ENCODE data around the gene ANKZF1. TPM values are rescaled to one million over a fixed set of nuclear protein-coding genes. Genes with fewer than 3 reads are reported as not detected.

ANKZF1 gene
- total and polyA plus RNA-seq, 4 experiments from 2014 or later: 22.1 to 260 (median 147) TPM

DNA sequence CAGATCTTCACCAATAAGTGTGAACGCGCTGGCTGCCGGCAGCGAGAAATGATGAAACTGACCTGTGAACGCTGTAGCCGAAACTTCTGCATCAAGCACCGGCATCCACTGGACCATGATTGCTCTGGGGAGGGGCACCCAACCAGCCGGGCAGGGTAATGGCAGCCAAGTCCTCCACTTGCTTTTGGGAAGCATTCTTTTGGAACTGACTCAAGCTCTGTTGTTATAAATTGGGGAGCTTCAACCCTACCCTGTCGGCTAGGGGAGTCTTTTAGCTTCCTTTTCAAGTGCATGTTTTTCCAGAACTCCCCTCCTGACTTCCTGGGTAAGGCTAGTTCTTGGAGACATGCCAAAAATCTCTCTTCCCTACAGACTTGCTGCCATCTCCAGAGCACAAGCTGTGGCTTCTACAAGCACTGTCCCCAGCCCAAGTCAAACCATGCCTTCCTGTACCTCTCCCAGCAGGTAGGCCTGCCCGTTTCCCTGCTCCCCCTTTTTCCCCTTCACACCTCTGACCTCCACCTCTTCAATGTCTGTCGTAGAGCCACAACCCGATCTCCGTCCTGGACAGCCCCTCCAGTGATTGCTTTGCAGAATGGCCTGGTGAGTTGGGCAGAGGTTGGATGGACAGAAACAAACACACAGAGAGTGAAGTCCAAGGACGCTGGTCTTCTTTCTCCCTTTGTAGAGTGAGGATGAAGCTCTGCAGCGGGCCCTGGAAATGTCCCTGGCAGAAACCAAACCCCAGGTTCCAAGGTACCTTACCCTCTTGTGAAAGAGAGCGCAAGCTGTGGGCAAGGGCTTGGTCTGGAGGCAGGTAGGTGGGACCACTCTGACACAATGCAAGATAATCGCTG lies 21.5 kb upstream of the ANKZF1 start:
- POLR2A ChIA-PET (ENCODE audit: partially characterized antibody): interaction anchor here (1.0 to 15.3 kb wide), 14 partner anchors 11 to 991 kb away, joined by 3 to 424 read pairs (median 12); partner anchors contain the start of genes ABCB6, ANKZF1, ARPC2 and ATG9A
- Mint-ChIP-seq H3K36me3 (peaks cover 11 to 25% of the 10 kb centered on the region in 2 donors), H3K27me3 (no peaks in the 10 kb centered on the region), H3K9me3 (peaks cover 0 to 2% (median 0%) of the 10 kb centered on the region in 8 donors), H3K27ac (peak overlapping the region; percentile 77 to 98 (median 93)), H3K4me3 (peak overlapping the region; percentile 66 to 95 (median 87)), H3K4me1 (peaks cover 22 to 54% (median 37%) of the 10 kb centered on the region in 4 donors)
- CTCF ChIA-PET (ENCODE audit: partially characterized antibody): interaction anchor here (1.7 to 14.5 kb wide), 5 partner anchors 35 to 91 kb away, joined by 4 to 253 read pairs (median 33); partner anchors contain the start of genes CNPPD1, DNAJB2, NHEJ1 and RETREG2
- Histone ChIP-seq H3K9me3 (ENCODE audit: control insufficient read depth in 1 of 2, low read length in 2 of 2) (no peaks in the 10 kb centered on the region), H3K27me3 (ENCODE audit: insufficient read depth, low read length) (no peaks in the 10 kb centered on the region), H3K27ac (ENCODE audit: low read depth, low read length) (peak overlapping the region; percentile 87), H3K4me3 (ENCODE audit: low read length in 2 of 2) (no peak overlapping the region), H3K36me3 (ENCODE audit: insufficient read depth, low read length) (peaks cover 24% of the 10 kb centered on the region), H3K4me1 (ENCODE audit: insufficient read depth, low read length) (peaks cover 39% of the 10 kb centered on the region)
- no peak for DNase-seq
- intact Hi-C loops (cut with micrococcal nuclease): loop anchor here (2.0 kb wide), 2 partner anchors 71 to 181 kb away; partner anchors contain the start of gene DNAJB2

DNA sequence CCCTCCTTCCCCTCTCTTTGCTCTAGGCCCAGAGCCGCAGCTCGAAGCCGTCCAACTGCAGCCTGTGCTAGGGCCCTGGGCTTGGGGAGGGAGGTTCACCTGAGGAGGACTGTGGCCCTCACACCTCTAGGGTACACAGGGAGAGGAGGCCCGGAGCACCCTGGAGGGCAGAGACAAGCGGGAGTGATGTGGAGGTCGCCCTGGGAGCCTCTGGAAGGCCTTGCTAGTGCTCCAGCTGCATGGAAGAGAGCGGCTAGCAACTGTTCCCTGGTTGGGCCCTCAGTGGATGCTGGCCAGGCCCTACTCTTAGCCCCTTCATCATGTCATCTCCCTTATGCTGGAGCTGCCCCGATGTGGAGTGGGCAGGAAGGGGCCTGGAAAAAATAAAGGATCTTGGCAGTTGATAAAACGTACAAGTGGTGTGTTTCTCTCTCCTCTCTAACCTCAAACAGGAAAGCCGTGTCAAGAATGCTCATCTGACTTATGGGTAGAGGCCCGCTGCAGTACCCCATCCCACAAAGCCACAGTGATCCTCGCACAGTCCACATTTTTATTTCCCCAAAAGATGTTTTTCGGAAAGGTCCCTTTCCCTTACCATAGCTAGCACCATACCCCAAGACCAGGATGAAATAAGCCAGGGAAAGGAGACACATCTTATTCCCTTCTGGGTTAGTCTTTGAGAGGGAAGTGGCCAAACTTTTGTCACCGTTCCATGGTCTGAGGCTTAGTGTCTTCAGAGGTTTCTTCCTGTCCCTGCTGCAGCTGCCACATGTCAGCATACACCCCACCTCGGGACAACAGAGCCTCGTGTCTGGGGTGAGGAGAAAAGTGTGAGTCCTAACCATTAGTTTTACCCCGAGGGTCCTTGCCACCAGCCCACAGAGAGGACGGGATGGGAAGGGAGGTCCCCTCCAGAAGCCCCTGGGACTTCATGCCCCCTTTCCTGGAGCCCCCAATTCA lies 20.1 kb upstream of the ANKZF1 start:
- no peaks in the 10 kb centered on the region for H3K27me3 Mint-ChIP-seq
- DNase-seq: no peak
- peaks cover 0 to 2% (median 0%) of the 10 kb centered on the region in 8 donors for H3K9me3 Mint-ChIP-seq
- no peak overlapping the region for H3K4me3 ChIP-seq (ENCODE audit: low read length in 2 of 2)
- ChIA-PET POLR2A (ENCODE audit: partially characterized antibody) (interaction anchor here (1.0 to 15.3 kb wide), 9 partner anchors 9 to 70 kb away, joined by 3 to 424 read pairs (median 18); partner anchors contain the start of genes ABCB6, CNPPD1, DNAJB2 and GLB1L), CTCF (ENCODE audit: partially characterized antibody) (interaction anchor here (1.7 to 14.5 kb wide), 5 partner anchors 36 to 89 kb away, joined by 4 to 253 read pairs (median 33); partner anchors contain the start of genes CNPPD1, DNAJB2, NHEJ1 and RETREG2)
- no peaks in the 10 kb centered on the region for H3K27me3 ChIP-seq (ENCODE audit: insufficient read depth, low read length)
- no peak overlapping the region for H3K27ac ChIP-seq (ENCODE audit: low read depth, low read length)
- H3K4me3 Mint-ChIP-seq: peak overlapping the region in 2 of 8 donors; percentile 35 to 49
- peaks cover 39% of the 10 kb centered on the region for H3K4me1 ChIP-seq (ENCODE audit: insufficient read depth, low read length)
- H3K9me3 ChIP-seq (ENCODE audit: control insufficient read depth in 1 of 2, low read length in 2 of 2): no peaks in the 10 kb centered on the region
- H3K4me1 Mint-ChIP-seq: peaks cover 22 to 54% (median 37%) of the 10 kb centered on the region in 4 donors
- intact Hi-C loops (cut with micrococcal nuclease): loop anchor here (10.0 kb wide), 1 partner anchor 155 kb away; no protein-coding TSS in a partner anchor
- H3K36me3 Mint-ChIP-seq: peaks cover 11 to 25% of the 10 kb centered on the region in 2 donors
- H3K27ac Mint-ChIP-seq: peak overlapping the region; percentile 81 to 93 (median 83)
- H3K36me3 ChIP-seq (ENCODE audit: insufficient read depth, low read length): peaks cover 24% of the 10 kb centered on the region

DNA sequence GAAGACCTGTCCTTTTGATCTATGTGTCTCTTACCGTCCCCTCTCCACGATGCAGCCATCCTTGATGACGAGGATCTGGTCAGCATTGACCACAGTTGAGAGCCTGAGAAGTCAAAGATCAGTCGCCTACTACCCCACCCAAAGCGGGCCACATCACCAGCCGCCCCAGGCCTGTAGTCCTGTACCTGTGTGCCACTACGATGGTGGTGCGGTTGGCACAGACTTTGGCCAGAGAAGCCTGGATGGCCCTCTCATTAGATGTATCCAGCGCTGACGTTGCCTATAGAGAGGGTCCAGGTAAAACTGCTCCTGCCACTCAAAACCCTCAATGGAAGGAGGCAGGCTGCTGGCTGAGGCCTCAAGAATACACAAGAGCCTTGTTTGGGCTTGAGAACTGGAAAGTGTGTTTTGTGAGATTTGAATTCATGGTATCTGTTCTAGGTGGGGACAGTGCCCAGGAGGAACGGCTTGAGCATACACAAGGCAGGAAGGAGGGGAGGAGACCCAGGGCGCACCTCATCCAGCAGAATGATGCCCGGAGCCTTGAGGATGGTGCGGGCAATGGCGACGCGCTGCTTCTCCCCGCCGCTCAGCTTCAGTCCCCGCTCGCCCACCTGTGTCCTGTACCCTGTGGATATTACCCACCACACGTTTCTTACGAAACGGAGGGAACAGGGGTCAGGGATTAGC lies 19.3 kb upstream of the ANKZF1 start:
- no peak for DNase-seq
- H3K27ac Mint-ChIP-seq: peak overlapping the region; percentile 68 to 93 (median 83)
- no peak overlapping the region for H3K4me3 ChIP-seq (ENCODE audit: low read length in 2 of 2)
- no peaks in the 10 kb centered on the region for H3K27me3 ChIP-seq (ENCODE audit: insufficient read depth, low read length)
- H3K4me3 Mint-ChIP-seq: peak overlapping the region in 2 of 8 donors; percentile 29 to 39
- ChIA-PET CTCF (ENCODE audit: partially characterized antibody) (interaction anchor here (1.6 to 14.5 kb wide), 6 partner anchors 10 to 90 kb away, joined by 3 to 253 read pairs (median 22); partner anchors contain the start of genes CNPPD1, DNAJB2, NHEJ1 and RETREG2), POLR2A (ENCODE audit: partially characterized antibody) (interaction anchor here (1.1 to 15.3 kb wide), 7 partner anchors 8 to 50 kb away, joined by 4 to 424 read pairs (median 26); partner anchors contain the start of genes ABCB6, CNPPD1, NHEJ1 and RETREG2)
- H3K36me3 Mint-ChIP-seq: peaks cover 11 to 25% of the 10 kb centered on the region in 2 donors
- H3K27me3 Mint-ChIP-seq: no peaks in the 10 kb centered on the region
- intact Hi-C loops (cut with micrococcal nuclease): loop anchor here (10.0 kb wide), 1 partner anchor 156 kb away; no protein-coding TSS in a partner anchor
- H3K27ac ChIP-seq (ENCODE audit: low read depth, low read length): no peak overlapping the region
- peaks cover 22 to 54% (median 37%) of the 10 kb centered on the region in 4 donors for H3K4me1 Mint-ChIP-seq
- H3K9me3 Mint-ChIP-seq: peaks cover 0 to 2% (median 0%) of the 10 kb centered on the region in 8 donors
- peaks cover 39% of the 10 kb centered on the region for H3K4me1 ChIP-seq (ENCODE audit: insufficient read depth, low read length)
- peaks cover 24% of the 10 kb centered on the region for H3K36me3 ChIP-seq (ENCODE audit: insufficient read depth, low read length)
- H3K9me3 ChIP-seq (ENCODE audit: control insufficient read depth in 1 of 2, low read length in 2 of 2): no peaks in the 10 kb centered on the region

DNA sequence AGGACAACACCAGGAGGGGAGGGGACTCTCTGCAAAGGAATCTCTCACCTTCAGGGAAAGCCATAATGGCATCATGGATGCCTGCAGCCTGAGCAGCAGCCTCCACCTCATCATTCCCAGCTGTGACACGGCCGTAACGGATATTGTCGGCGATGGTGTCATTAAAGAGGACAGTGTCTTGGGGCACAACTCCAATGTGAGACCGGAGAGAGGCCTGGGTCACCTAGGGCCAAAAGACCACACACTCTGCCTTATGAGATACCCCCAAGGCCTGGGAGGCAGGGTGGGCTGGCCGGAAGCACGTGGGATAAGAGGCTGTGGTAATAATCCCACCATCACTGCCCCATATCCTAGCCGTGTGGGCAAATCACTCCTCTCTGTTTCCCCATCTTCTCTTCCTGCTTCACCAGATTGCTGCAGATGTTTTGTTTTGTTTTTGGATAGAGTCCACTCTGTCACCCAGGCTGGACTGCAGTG lies 18.7 kb upstream of the ANKZF1 start:
- peak overlapping the region; percentile 93 to 96 (median 96) for H3K27ac Mint-ChIP-seq
- DNase-seq: no peak

DNA sequence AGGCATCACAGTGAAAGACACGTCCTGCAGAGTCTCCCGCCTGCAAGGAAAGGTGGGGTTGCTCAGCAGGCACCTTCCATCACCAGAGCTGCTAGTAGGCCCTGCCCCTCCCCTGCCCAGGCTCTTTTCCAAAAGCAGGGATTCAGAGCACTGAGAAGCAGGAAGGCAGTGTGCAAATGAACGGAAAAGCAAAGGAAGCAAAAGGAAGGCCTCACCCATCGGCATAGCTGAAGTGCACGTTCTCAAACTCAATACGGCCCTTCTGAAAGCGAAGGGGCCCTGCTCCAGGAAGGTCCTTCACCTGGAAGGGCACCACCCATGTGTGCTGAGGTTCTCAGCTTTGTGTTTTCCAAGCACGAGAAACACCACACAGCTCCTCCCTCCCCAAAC lies 16.6 kb upstream of the ANKZF1 start:
- DNase-seq: no peak
- Mint-ChIP-seq H3K27ac (peak overlapping the region in 1 of 7 donors; percentile 54), H3K4me1 (peaks cover 21 to 47% (median 33%) of the 10 kb centered on the region in 4 donors), H3K4me3 (no peak overlapping the region), H3K36me3 (peaks cover 11 to 24% of the 10 kb centered on the region in 2 donors), H3K9me3 (peaks cover 0 to 2% (median 0%) of the 10 kb centered on the region in 8 donors), H3K27me3 (no peaks in the 10 kb centered on the region)
- CTCF ChIA-PET (ENCODE audit: partially characterized antibody): interaction anchor here (0.8 to 14.5 kb wide), 8 partner anchors 11 to 86 kb away, joined by 3 to 253 read pairs (median 8); partner anchors contain the start of genes CNPPD1, DNAJB2, NHEJ1 and RETREG2
- no peaks in the 10 kb centered on the region for H3K9me3 ChIP-seq (ENCODE audit: control insufficient read depth in 1 of 2, low read length in 2 of 2)
- no peak overlapping the region for H3K27ac ChIP-seq (ENCODE audit: low read depth, low read length)
- intact Hi-C loops (cut with micrococcal nuclease): loop anchor here (10.0 kb wide), 1 partner anchor 158 kb away; no protein-coding TSS in a partner anchor
- POLR2A ChIA-PET (ENCODE audit: partially characterized antibody): interaction anchor here (0.7 to 15.3 kb wide), 4 partner anchors 14 to 40 kb away, joined by 3 to 424 read pairs (median 16); partner anchors contain the start of genes ANKZF1, ATG9A, CNPPD1 and RETREG2
- H3K27me3 ChIP-seq (ENCODE audit: insufficient read depth, low read length): no peaks in the 10 kb centered on the region
- no peak overlapping the region for H3K4me3 ChIP-seq (ENCODE audit: low read length in 2 of 2)
- peaks cover 18% of the 10 kb centered on the region for H3K36me3 ChIP-seq (ENCODE audit: insufficient read depth, low read length)
- peaks cover 30% of the 10 kb centered on the region for H3K4me1 ChIP-seq (ENCODE audit: insufficient read depth, low read length)

More for the DNA sequence above, 18.7 kb upstream of the ANKZF1 start:
- no peaks in the 10 kb centered on the region for H3K27me3 Mint-ChIP-seq
- intact Hi-C loops (cut with micrococcal nuclease): loop anchor here (1.0 to 10.0 kb wide), 6 partner anchors 34 to 156 kb away; partner anchors contain the start of genes DNAJB2 and NHEJ1
- Histone ChIP-seq H3K27ac (ENCODE audit: low read depth, low read length) (peak overlapping the region; percentile 46), H3K36me3 (ENCODE audit: insufficient read depth, low read length) (peaks cover 24% of the 10 kb centered on the region), H3K27me3 (ENCODE audit: insufficient read depth, low read length) (no peaks in the 10 kb centered on the region), H3K4me1 (ENCODE audit: insufficient read depth, low read length) (peaks cover 37% of the 10 kb centered on the region), H3K4me3 (ENCODE audit: low read length in 2 of 2) (no peak overlapping the region), H3K9me3 (ENCODE audit: control insufficient read depth in 1 of 2, low read length in 2 of 2) (no peaks in the 10 kb centered on the region)
- ChIA-PET CTCF (ENCODE audit: partially characterized antibody) (interaction anchor here (0.7 to 14.5 kb wide), 29 partner anchors 10 to 176 kb away, joined by 3 to 253 read pairs (median 4); partner anchors contain the start of genes ANKZF1, ATG9A, CNPPD1 and DNAJB2), POLR2A (ENCODE audit: partially characterized antibody) (interaction anchor here (0.9 to 15.3 kb wide), 13 partner anchors 19 to 84 kb away, joined by 4 to 424 read pairs (median 7); partner anchors contain the start of genes ANKZF1, ATG9A, CNPPD1 and DNAJB2)
- peaks cover 0 to 2% (median 0%) of the 10 kb centered on the region in 8 donors for H3K9me3 Mint-ChIP-seq
- H3K36me3 Mint-ChIP-seq: peaks cover 11 to 25% of the 10 kb centered on the region in 2 donors
- H3K4me3 Mint-ChIP-seq: peak overlapping the region in 7 of 8 donors; percentile 15 to 91 (median 74)
- H3K4me1 Mint-ChIP-seq: peaks cover 22 to 54% (median 37%) of the 10 kb centered on the region in 4 donors

Measured in CD4-positive, alpha-beta memory T cell (primary cell).